GM18867 (cell line): Measurements from ENCODE around the gene VPS37B.

Experiments
- ATAC-seq: cut with Tn5 transposase; IDR thresholded peaks from one replicate; pipeline ENCODE4 v1.9.1; 2021; ENCODE audit warnings: mild to moderate bottlenecking, moderate library complexity; ENCODE audit not compliant: unreplicated experiment

Gene VPS37B

DNA sequence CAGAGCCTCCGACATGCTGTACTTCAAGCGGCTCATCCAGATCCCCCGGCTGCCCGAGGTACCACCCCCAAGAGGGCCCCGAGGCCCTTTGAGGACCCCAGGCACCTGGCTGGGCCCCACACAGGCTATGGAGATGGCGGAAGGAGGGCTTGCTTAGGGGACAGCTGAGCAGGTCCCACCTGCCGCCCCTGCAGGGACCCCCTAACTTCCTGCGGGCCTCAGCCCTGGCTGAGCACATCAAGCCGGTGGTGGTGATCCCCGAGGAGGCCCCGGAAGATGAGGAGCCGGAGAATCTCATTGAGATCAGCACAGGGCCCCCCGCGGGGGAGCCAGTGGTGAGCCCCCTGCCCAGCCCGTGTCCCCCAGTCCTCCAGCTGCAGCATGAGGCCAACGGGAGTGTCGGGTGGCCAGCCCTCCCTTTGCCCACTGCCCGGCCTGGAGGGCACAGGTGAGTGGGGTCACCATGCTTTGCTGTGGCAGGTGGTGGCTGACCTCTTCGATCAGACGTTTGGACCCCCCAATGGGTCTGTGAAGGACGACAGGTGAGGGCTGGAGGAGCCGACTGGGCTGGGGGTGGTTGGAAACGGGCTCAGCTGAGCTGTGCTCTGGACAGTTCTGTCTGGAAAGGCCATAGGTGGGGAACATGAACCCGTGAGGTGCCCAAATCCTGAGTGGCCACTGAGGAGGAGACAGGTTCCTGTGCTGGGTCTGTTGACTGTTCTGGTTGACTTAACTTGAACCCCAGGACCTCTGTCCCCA is 40.7 kb downstream of the VPS37B start:
- no peak for ATAC-seq

DNA sequence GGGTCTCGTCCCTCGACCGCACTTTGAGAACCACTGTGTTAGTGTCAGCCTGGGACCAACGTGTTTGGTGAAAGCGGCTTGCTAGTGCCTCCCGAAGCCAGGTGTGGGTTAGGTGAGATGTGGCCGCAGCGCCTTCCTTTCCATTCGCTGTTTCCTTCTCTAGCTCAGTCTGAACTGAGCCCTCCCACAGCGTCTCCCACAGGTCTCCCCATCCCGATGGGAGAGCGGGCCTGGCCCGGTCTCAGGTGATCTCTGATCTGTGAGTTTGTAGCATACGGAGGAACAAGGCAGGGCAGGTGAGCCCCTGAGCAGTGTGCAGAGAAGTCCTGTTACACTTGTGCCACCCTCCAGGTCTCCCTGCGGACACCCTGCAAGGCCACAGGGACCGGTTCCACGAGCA is 41.4 kb downstream of the VPS37B start:
- no peak for ATAC-seq

DNA sequence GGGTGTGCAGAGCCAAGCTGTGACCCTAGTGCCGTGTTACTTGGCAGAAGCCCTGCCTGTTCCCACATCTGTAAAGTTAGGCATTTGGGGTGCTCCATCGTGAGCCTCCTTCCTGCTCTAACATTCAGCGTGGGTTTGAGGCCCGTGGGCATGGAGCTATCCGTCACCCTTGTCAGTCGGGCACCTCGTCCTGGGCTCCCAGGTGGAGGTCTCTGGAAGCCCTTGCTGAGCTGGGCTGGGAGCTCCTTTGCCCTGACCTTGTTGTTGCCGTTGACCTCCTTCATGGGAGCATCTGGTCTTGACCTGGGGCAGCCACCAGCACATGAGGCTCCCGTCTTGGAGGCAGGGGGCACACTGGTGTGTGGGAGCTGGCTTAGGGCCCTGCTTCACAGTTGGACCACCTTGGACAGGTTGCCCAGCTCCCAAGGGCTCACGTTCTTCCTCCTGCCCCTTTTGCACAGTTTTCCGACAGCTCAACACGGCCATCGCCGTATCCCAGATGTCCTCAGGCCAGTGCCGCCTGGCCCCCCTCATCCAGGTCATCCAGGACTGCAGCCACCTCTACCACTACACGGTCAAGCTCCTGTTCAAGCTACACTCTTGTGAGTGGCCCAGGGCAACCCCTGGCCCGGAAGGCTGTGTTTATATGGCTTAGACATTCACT is 42.2 kb downstream of the VPS37B start:
- ATAC-seq: no peak

DNA sequence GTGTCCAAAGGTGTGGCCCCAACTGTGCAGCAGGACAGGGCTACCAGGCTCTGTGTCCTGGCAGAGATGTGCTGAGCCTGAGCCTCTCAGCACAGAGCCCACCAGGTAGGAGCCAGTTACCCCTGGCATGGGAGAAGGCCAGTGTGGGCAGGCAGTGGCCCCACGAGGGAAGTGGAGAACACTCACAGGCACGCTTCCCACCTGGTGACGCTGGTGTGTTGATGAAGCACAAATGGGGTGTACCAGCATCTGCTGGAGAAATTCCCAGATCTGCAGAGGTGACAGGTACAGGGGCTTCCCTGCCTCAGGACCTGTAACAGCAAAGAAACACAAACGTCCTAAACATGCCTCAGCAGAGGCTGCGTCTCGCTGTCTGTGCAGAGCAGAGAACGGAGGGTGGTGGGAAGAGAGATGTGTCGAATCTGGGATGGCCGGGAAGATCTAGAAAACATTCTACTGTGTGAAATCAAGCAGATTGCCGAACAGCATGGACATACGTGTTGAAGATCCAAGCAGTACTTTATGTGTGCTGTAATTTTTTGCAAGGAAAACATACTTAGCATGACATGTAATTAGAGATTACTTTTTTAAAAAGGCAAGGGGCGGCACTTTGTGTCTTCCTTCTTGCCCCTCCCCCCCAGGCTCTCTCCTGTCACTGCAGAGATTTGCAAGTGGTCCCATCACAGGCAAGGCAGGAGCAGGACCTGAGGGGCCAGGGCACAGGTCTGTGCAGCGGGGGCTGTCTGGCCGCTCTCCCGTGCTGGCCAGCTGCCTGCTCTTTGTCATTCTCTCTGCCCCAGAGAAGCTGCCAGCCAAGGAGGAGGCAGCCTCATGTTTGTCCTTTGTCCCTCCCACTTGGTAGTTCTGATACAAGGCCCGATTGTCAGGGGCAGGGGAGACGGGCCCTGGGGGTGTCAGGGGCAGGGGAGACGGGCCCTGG is 43.3 kb downstream of the VPS37B start:
- no peak for ATAC-seq

DNA sequence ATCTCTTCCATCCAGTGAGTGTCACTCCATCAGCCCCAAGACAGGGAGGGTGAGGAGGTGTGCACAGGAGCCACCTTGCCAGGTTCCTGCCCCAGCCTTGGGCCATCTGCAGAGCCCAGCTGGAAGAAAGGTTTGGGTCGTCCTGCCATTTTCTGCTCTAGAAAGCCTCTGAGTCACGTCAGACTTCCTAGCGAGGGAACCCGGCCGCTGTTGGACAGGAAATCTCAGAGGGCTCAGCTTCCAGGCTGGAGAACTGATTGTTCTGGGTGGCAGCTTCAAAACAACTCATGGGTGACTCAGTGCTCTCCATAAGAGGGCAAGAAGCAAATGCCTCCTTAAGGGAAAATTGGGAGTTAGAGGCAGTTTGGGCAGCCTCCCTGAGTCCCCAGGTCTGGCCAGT is 44.1 kb downstream of the VPS37B start:
- no peak for ATAC-seq

DNA sequence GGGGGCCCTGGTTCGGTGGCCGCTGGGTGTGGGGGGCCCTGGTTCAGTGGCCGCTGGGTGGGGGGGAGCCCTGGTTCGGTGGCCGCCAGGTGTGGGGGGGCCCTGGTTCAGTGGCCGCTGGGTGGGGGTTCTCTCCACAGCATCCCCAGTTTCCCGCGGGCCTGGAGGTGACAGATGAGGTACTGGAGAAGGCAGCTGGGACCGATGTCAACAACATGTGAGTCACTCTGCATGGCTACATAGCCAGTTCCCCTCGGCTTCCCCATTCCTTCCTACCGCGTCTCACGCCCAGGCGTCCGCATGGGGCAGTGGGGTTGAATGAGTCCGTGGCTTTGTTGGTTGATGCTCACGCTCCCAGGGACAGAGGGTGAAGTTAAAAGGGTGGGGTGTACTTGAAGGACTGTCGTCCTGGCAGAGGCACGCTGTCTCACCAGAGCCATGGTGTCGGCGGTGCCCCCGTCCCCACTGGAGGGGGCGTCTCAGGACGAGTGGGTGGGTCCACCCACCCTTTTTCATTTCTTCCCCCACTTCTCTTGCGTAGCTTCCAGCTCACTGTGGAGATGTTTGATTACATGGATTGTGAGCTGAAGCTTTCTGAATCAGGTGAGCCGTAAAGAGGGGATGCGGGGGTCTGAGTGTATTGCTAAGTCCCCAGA is 45.1 kb downstream of the VPS37B start:
- ATAC-seq: no peak

DNA sequence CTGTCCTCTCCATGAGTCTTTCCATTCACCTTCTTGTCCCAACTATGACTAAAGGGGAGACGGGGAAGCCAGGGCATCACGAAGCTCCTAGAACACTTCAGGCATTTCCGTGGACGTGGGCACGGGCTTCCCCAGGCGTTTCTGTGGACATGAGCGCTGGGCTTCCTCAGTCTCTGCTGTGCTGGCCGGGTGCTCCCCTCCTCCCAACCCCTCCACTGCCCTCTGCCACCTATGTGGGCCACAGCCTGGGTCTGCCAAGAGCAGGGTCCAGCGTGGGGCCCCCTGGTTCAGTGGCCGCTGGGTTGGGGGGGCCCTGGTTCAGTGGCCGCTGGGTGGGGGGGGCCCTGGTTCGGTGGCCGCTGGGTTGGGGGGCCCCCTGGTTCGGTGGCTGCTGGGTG is 45.9 kb downstream of the VPS37B start:
- ATAC-seq: no peak

DNA sequence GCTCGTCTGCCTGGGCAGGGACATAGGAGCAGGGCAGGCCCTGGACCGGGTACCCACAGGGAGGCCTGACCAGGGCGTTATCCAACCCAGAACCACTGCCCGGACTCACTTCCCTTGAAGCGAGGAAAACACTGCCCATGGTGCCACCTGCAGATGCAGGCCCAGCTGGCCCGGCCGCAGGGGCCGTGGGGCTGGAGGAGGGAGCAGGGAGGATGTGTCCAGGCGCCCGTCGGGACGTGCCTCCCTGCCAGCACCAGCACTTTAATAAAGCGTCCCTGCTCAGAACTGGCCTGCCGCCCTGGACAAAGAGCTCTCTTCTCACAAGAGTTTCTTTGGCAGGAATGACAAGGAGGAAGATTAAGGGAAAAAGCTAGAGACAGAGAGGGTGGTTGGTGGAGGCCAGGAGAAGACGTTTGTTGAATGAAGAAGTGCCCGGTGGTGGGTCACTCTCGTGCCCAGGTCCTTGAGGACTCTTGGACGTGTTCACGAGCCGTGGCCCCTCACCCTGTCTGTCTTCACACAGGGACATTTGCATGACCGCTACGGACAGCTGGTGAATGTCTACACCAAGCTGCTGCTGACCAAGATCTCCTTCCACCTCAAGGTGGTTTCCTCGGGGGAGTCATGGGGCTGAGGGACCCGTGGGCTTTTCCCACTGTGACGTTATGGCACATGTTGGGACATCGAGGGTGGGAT is 46.4 kb downstream of the VPS37B start:
- ATAC-seq: no peak

DNA sequence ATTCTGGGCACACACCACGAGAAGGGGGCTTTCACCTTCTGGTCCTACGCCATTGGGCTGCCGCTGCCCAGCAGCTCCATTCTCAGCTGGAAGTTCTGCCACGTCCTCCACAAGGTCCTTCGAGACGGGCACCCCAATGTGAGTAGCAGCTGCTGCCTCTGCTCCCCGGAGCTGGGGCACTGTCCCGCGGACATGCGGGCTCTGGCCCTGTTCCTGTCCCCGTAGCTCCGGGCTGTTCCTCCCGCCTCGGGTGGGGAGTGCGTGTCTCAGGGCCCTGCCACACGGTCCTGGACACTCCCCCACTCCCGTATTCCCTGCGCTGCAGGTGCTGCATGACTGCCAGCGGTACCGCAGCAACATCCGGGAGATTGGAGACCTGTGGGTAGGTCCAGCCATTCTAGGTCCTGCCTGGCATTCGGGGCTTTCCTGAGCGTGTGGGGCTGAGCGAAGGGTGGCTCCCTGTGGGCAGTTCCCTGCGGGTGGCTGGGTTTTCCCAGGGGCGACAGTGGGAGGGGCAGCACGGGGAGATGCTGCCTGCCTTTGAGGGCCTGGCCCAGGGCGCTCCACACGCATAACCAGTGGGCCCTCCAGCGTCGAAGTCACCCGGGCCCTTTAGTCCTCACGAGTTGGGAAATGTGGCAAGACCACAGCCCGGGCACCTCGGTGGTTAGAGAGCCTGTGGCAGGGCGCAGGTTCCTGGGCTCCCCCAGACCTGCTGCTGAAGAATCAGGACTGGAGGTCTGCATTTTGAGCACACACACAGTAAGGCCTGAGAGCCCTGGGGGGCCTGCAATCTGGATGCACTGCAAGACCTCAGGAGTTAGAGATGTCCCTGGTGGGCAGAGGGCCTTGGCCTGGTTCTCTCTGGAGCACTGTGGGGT is 47.2 kb downstream of the VPS37B start:
- no peak for ATAC-seq

DNA sequence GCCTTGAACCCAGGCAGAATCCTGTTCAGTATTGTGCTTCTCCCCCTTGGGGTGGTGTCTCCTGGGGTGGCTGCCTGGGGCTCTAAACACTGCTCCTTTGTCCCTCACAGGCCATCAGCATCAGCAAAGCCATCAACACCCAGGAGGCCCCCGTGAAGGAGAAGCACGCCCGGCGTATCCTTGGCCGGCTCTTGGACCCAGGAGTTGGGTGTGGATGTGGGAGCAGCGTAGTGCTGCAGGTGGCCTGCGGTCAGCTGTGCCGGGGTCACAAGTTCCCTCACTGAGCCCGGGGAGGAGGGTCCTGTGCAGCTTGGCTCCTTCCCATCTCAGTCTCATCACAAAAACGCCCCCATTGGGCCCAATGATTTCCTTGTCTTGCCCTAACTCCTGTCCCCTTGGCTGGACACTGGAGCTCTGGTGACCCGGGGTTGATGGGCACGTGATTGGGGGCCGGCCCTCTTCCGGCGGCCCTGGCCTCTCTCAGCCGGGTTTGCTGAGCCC is 48.0 kb downstream of the VPS37B start:
- ATAC-seq: no peak

DNA sequence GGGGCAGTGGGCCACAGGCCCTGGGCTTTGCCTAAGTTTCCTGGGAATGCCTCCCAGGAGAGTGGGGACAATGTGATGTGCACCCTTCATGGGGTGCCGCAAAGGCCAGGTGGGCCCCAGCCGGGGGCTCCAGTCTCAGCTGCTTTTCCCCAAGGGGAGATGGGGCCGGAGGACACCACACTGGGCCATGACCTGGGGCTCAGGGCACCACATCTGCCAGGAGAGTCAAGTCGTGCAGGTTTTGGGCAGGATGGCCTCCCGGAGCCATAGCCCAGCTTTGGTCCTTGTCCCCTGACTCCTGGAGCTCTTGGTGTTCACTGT is 48.4 kb downstream of the VPS37B start:
- no peak for ATAC-seq

DNA sequence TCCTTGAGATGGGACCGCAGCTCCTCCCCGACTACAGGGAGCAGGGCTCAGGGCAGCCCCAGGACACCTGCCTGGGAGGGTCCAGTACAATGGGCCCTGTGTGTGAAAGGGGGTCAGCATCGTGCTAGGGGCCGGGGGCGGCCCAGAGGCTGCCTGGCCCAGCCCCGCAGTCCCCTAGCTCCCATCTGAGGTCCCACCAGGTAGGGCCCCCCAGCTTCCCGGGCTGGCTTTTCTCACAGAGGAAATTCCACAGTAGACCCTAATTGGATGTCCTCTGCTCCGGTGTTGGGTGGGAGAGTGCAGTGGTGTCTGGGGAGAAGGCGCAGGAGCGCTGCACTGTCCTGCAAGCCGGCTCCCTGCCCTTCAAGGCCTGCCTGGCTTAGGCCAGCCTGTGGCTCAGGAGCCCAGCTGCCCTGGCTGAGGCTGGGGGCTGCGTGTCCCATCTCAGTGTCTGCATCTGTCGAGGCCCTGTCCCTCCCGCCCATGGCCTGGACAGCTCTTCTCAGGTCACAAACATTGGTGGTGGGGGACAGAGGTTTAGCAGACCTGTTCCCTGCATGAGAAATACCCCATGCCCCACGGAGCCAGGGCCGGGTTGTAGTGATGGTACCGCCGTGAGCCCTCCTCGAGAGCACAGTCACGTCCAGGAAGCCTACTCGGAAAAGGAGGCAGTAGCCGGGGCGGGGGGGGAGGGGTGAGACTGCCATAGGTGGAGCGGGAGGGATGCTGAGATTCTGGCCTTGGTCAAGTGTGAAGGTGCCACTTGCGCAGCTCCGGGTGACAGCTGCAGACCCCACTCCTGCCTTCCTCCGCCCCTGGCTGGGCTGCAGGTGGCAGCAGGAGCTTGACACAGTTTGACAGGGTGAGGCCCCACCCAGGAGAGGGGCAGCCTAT is 49.1 kb downstream of the VPS37B start:
- ATAC-seq: no peak

DNA sequence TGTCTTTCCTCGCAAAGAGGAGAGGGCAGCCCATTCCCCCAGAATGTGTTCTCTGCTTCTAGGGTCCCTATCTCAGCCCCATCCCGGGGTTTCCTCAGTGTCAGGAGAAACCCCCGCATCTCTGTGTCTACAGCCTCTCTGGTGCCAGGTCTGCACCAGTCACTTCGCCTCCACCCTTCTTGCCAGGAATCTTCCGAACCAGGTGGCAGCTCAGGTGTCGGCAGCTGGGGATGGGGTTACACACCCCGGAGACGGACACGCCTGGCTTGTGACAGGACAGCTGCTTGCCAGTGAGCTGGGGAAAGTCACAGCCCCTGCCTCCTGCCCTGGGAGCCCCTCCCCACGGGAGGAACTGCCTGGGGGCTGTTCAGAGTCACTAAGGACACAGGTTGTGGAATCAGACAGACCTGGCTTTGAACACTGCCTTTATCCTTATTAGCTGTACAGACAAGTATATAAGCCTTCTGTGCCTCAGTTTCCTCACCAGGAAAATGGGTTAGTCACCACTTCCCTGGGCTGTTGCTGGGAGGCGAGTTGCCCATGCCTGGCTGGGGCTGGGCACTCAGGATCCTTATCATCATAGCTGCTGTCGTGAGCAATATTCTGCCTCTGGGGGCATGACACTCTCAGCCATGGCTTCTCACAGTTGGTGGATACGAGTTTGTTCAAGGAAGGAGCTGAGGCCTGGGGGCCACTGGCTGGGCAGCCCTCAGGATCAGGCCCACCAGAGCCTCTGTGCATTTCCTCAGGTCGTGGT is 49.9 kb downstream of the VPS37B start:
- no peak for ATAC-seq

DNA sequence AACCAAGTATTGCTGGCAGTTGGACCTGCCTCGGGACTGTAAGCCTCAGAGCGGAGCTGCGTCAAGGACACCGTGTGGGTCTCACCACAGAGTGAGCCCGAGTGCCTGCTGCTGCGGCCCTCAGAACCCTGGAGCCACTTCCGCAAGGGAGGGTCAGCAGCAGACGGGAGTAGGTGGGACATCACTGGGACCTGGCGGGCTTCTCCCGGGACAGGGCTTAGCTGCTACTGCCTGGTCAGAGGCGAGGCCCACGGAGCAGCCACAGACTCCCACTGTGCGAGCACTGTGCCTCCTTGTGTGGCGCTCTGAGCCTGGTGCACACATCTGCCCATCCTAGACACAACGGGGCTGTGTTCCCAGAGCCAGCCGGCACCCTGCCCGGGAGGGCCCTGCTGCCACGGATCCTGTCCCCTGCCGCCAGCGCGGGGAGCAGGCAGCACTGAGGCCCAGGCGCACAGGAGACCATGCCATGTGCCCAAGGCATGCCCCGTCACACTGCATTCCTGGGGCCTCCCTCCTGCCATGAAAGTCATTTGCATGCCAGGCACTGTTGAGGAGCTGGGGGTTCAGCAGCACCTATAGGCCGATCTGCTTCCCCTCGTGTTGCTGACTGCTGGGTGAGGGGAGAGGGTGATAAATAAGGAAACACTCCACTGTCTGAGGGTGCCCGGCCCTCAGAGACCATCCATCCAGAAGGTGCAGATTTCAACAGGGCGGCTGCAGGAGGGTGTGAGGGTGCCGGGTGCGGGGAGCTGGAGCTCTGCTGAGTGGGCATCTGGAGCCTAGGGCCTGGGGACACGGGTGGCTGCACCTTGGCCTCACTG is 50.7 kb downstream of the VPS37B start:
- no peak for ATAC-seq

DNA sequence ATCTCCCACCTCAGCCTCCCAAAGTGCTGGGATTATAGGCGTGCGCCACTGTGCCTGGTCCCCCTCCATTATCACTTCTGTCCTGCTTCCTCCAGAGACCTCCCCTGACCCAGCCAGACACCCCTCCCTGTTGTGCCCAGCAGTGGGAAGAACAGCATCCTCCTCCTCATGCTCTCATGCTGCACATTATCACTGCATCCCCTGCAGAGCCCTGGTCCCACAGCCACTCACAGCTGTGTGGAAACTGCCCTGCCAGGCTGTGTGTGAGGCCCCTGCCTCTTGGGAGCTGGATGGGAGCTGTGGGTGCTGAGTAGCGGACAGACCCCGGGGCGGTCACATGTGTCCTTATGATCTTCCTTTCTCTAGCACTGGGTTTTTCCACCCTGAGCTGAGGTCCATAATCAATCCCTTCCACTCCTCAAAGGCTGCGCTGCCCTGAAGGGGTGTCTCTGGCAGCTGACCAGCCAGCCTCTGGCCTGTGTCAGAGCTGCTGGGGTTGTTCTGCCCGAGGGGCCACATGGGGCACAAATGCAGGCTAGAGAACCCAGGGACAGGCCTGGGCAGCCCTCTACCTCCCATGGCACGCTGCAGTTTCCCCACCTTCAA is 51.5 kb downstream of the VPS37B start:
- ATAC-seq: no peak

DNA sequence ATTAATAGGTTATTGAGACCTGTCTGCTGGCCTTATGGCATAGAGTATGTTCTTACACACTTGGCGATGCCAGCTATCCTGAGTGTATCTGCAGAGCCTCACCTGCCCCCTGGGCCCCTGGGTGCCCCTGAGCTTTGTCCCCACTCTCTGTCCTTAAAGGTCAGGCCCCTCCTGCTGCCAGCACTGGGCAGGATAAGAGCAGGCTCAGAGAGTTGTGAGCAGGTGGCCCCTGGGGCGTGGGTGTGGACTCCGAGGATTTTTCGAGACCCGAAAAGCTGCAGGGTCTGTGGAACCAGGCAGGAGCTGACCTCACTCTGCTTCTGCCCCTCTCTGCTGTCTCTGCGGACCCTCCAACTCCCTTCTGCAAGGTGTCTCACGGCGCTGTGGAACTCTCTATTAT is 52.5 kb downstream of the VPS37B start:
- no peak for ATAC-seq
